HCT116 (cell line): ENCODE measurements around the gene MUS81. TPM values are rescaled to one million over a fixed set of nuclear protein-coding genes. Genes with fewer than 3 reads are reported as not detected.

Experiments
- CEBPB ChIP-seq: IDR thresholded peaks from 2 replicates; pipeline ENCODE4 v1.6.1; 2012; ENCODE audit warnings: low read depth
- POLR2AphosphoS5 ChIP-seq: IDR thresholded peaks from 2 replicates; pipeline ENCODE4 v1.6.1; 2011; ENCODE audit warnings: mild to moderate bottlenecking, low read depth, low read length, moderate library complexity
- SIN3A ChIP-seq: IDR thresholded peaks from 2 replicates; pipeline ENCODE4 v1.6.1; 2012; ENCODE audit warnings: low read depth
- ZFX ChIP-seq: fragments of 450-650 bp; IDR thresholded peaks from 2 replicates; pipeline ENCODE4 v1.6.1; 2017
- ZNF274 ChIP-seq: fragments of 200-500 bp; sonication (Bioruptor generic); IDR thresholded peaks from 2 replicates; pipeline ENCODE4 v1.6.1; 2014; ENCODE audit warnings: mild to moderate bottlenecking, low read depth, low read length, inconsistent platforms
- total RNA-seq: library from RNA; stranded (reverse); gene quantifications from one replicate; pipeline ENCODE4 v1.2.1, GENCODE V29; 2021; ENCODE audit not compliant: unreplicated experiment
- TF ChIP-seq, protein P1 (sequence below): IDR thresholded peaks from 2 replicates; pipeline ENCODE4 v1.6.1; 2011; ENCODE audit warnings: mild to moderate bottlenecking, low read length, moderate library complexity; ENCODE audit not compliant: insufficient replicate concordance; ENCODE audit errors: extremely low read depth
- TF ChIP-seq, protein P2 (sequence below): IDR thresholded peaks from 2 replicates; pipeline ENCODE4 v1.6.1; 2012; ENCODE audit warnings: low read depth
- TF ChIP-seq, protein P3 (sequence below): IDR thresholded peaks from 2 replicates; pipeline ENCODE4 v1.6.1; 2012

Gene MUS81
- total RNA-seq, 1 experiment from 2014 or later = 47.2 TPM

DNA sequence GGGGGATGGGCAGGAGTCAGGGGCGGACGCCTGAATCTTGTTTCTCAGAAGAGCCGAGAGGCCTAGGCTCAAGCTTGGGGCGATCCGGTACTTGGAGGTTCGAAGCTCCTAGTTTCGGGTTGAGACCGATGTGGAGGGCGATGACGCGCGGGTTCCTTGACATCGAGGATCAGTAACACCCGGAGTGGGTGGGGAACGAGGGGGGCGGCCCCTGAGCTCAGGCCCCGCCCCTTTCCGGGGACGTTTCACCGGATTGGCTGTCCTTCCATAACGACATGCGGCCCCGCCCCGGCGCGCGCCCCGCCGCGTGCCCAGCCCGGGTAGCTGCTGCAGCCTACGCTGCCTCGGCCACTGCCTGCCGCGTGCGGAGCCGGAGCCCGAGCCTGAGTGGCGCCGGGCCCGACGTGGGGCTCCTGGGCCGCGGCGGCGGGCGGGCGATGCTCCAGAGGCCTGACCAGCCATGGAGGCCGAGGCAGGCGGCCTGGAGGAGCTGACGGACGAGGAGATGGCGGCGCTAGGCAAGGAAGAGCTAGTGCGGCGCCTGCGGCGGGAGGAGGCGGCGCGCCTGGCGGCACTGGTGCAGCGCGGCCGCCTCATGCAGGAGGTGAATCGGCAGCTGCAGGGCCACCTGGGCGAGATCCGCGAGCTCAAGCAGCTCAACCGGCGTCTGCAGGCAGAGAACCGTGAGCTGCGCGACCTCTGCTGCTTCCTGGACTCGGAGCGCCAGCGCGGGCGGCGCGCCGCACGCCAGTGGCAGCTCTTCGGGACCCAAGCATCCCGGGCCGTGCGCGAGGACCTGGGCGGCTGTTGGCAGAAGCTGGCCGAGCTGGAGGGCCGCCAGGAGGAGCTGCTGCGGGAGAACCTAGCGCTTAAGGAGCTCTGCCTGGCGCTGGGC is 30.3 kb downstream of the MUS81 start, which contains the start of gene CCDC85B (continued):
- TF ChIP-seq, protein P1, sequence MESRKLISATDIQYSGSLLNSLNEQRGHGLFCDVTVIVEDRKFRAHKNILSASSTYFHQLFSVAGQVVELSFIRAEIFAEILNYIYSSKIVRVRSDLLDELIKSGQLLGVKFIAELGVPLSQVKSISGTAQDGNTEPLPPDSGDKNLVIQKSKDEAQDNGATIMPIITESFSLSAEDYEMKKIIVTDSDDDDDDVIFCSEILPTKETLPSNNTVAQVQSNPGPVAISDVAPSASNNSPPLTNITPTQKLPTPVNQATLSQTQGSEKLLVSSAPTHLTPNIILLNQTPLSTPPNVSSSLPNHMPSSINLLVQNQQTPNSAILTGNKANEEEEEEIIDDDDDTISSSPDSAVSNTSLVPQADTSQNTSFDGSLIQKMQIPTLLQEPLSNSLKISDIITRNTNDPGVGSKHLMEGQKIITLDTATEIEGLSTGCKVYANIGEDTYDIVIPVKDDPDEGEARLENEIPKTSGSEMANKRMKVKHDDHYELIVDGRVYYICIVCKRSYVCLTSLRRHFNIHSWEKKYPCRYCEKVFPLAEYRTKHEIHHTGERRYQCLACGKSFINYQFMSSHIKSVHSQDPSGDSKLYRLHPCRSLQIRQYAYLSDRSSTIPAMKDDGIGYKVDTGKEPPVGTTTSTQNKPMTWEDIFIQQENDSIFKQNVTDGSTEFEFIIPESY = peak; percentile 35
- TF ChIP-seq SIN3A (no peak), CEBPB (no peak), ZFX (peak; percentile 88; the same call in 1 of the 2 replicates), ZNF274 (no peak), POLR2AphosphoS5 (peak; percentile 97)
- TF ChIP-seq, protein P2, sequence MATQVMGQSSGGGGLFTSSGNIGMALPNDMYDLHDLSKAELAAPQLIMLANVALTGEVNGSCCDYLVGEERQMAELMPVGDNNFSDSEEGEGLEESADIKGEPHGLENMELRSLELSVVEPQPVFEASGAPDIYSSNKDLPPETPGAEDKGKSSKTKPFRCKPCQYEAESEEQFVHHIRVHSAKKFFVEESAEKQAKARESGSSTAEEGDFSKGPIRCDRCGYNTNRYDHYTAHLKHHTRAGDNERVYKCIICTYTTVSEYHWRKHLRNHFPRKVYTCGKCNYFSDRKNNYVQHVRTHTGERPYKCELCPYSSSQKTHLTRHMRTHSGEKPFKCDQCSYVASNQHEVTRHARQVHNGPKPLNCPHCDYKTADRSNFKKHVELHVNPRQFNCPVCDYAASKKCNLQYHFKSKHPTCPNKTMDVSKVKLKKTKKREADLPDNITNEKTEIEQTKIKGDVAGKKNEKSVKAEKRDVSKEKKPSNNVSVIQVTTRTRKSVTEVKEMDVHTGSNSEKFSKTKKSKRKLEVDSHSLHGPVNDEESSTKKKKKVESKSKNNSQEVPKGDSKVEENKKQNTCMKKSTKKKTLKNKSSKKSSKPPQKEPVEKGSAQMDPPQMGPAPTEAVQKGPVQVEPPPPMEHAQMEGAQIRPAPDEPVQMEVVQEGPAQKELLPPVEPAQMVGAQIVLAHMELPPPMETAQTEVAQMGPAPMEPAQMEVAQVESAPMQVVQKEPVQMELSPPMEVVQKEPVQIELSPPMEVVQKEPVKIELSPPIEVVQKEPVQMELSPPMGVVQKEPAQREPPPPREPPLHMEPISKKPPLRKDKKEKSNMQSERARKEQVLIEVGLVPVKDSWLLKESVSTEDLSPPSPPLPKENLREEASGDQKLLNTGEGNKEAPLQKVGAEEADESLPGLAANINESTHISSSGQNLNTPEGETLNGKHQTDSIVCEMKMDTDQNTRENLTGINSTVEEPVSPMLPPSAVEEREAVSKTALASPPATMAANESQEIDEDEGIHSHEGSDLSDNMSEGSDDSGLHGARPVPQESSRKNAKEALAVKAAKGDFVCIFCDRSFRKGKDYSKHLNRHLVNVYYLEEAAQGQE = no peak
- TF ChIP-seq, protein P3, sequence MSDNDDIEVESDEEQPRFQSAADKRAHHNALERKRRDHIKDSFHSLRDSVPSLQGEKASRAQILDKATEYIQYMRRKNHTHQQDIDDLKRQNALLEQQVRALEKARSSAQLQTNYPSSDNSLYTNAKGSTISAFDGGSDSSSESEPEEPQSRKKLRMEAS = no peak
